ENCODE data around the gene INTS12.
A peak's percentile ranks its signal among the peaks of the same experiment; 100 is the strongest.

The INTS12 gene

GRCh38 chr4:105725623-105726022 lies 17.1 kb upstream of the INTS12 start:
- no peak overlapping the region for H3K4me3 ChIP-seq (ENCODE audit: low read length)
- no peak for TF ChIP-seq CTCF (IDR thresholded peaks at IDR 0.05; ENCODE audit: insufficient read depth, low read depth, low read length, missing control alignments)
- DNase-seq (ENCODE audit: low read depth), result peak; percentile 12

- no peak for TF ChIP-seq CTCF (IDR thresholded peaks at IDR 0.05; ENCODE audit: insufficient read depth, low read depth, low read length, missing control alignments)
- no peak for DNase-seq (ENCODE audit: low read depth)
- H3K4me3 ChIP-seq (ENCODE audit: low read length), result no peak overlapping the region
Observed at GRCh38 chr4:105719204-105719603, 10.7 kb upstream of the INTS12 start.

- no peak overlapping the region for H3K4me3 ChIP-seq (ENCODE audit: low read length)
- DNase-seq (ENCODE audit: low read depth), result peak; percentile 46
- peak; percentile 25 for TF ChIP-seq CTCF (IDR thresholded peaks at IDR 0.05; ENCODE audit: insufficient read depth, low read depth, low read length, missing control alignments)
Observed at GRCh38 chr4:105715692-105716278, 7.3 kb upstream of the INTS12 start.

- TF ChIP-seq CTCF (IDR thresholded peaks at IDR 0.05; ENCODE audit: insufficient read depth, low read depth, low read length, missing control alignments), result no peak
- no peak for DNase-seq (ENCODE audit: low read depth)
- H3K4me3 ChIP-seq (ENCODE audit: low read length), result no peak overlapping the region
Observed at GRCh38 chr4:105714932-105715331, 6.4 kb upstream of the INTS12 start.

GRCh38 chr4:105714071-105714521 lies 5.6 kb upstream of the INTS12 start:
- peak; percentile 9 for DNase-seq (ENCODE audit: low read depth)
- no peak for TF ChIP-seq CTCF (IDR thresholded peaks at IDR 0.05; ENCODE audit: insufficient read depth, low read depth, low read length, missing control alignments)
- no peak overlapping the region for H3K4me3 ChIP-seq (ENCODE audit: low read length)

GRCh38 chr4:105712766-105713165 lies 4.3 kb upstream of the INTS12 start:
- no peak overlapping the region for H3K4me3 ChIP-seq (ENCODE audit: low read length)
- peak; percentile 48 for DNase-seq (ENCODE audit: low read depth)
- TF ChIP-seq CTCF (IDR thresholded peaks at IDR 0.05; ENCODE audit: insufficient read depth, low read depth, low read length, missing control alignments), result no peak

- H3K4me3 ChIP-seq (ENCODE audit: low read length), result no peak overlapping the region
- DNase-seq (ENCODE audit: low read depth), result peak; percentile 13
- TF ChIP-seq CTCF (IDR thresholded peaks at IDR 0.05; ENCODE audit: insufficient read depth, low read depth, low read length, missing control alignments), result no peak
Observed at GRCh38 chr4:105710678-105711077, 2.2 kb upstream of the INTS12 start.

Measured in epithelial cell of esophagus (primary cell).